ENCODE data around the gene SETD1A.
"Not testable (repeated sequence)": the region's sequence is repeated elsewhere in the genome, so short reads cannot be mapped to it uniquely, and the experiment has no call there.

Gene SETD1A

GRCh38 chr16:30998852-30999761 is 41.6 kb downstream of the SETD1A start:
- DNase-seq (ENCODE audit: low spot score) = no peak

DNA sequence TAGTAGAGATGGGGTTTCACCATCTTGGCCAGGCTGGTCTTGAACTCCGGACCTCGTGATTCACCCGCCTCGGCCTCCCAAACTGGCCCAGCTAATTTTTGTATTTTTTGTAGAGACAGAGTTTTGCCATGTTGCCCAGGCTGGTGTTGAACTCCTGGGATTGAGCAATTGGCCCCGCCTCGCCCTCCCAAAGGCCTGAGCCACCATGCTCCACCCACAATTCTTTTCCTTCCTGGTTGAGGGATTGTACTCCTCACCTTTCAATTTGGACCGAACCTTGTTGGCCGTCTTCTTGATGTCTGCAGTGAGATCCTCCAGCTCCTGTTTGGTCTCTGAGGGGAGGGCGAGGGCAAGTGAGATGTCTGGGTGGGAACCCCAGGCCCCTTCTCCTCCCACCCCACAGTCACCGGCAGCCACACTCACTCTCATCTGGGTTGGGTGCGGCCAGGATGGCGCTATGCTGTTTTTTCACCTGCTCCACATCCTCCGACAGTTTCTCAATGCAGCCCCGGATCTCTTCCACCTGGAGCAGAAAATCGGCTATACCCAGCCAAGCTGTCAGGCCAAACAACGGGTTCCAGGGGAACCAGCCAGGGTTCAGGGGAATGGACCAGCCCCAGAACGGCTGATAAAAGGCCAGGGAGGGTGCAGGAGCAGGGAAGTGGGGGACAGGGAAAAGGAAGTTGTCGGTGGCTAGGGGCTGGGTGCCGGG is 43.3 kb downstream of the SETD1A start:
- DNase-seq (ENCODE audit: low spot score) = no peak

- DNase-seq (ENCODE audit: low spot score) = no peak
Measured at GRCh38 chr16:31001507-31002249, 44.1 kb downstream of the SETD1A start.

DNA sequence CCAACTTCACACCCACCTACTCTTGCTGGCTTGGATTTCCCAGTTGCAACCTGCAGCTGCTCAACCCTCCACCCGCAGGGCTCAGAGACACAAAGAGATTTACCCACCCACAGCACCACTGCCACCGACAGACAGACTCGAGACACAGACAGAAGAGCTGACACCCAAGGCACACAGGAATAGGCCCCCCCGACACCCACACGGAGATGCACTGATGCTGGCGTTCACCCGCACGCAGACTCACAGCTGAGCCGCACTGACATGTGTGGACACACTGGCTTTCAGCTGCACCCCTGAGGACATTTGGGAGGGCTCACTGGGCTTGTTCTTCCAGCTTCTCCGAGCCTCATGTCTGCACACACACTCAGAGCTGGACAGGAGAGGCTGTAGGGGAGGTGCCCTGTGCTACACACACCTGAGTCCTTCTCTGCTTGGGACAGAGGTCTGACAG is 44.7 kb downstream of the SETD1A start:
- no peak for DNase-seq (ENCODE audit: low spot score)

- peak; percentile 69 for DNase-seq (ENCODE audit: low spot score)
Measured at GRCh38 chr16:31002862-31003341, 45.3 kb downstream of the SETD1A start.

GRCh38 chr16:31003744-31004143 is 46.2 kb downstream of the SETD1A start:
- no peak for DNase-seq (ENCODE audit: low spot score)

DNA sequence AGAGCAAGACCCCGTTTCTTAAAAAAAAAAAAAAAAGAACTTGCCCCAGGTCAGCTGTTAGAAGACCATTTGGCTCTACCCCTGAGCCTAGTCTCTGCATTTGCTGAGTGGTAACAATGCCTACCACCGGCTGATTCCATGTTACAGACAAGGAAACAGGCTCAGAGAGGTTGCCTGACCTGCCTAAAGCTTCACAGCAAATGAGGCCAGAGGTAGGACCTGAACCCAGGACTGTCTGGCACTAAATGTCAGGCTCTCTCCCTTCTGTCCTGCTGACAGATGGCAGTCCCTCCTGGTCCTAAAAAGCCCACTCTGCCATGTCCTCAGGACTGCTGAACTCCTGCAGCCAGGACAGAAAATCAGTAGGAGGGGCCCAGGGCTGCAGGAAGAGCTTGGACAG is 47.1 kb downstream of the SETD1A start:
- no peak for DNase-seq (ENCODE audit: low spot score)

DNA sequence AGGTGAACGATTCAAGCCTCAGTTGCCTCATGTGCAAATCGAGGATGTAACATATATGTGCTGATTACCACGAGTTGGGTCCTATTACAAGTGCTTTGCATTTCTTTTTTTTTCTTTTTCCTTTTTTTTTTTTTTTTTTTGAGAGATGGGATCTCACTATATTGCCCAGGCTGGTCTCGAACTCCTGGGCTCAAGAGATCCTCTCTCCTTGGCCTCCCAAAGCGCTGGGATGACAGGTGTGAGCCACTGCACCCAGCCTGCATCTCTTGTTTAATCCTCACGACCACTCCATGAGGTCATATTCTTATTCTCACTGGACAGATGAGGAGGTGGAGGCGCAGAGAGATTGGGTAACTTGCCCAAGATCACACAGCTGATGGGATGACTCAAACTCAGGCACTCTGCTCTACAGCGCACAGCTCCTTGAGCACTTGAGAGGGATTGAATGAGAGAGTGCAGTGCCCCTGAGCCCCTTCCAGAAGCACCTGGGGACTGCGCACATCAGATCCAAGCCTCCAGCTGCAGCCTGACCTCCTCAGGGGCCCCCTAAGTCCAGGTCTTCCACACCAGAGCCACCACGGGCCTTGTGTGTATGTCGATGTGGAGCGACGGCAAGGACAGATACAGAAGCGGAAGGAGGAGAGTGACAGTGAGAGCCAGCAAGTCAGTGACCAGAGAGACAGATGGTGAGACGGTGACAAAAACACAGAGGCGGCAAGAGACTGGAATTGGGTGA is 48.0 kb downstream of the SETD1A start:
- DNase-seq (ENCODE audit: low spot score) = no peak

GRCh38 chr16:31006086-31006385 is 48.5 kb downstream of the SETD1A start:
- no peak for DNase-seq (ENCODE audit: low spot score)

- no peak for DNase-seq (ENCODE audit: low spot score)
Measured at GRCh38 chr16:31006589-31006988, 49.0 kb downstream of the SETD1A start.

- no peak for DNase-seq (ENCODE audit: low spot score)
Measured at GRCh38 chr16:31007684-31008083, 50.1 kb downstream of the SETD1A start.

GRCh38 chr16:31008149-31008548 is 50.6 kb downstream of the SETD1A start:
- DNase-seq (ENCODE audit: low spot score) = no peak

DNA sequence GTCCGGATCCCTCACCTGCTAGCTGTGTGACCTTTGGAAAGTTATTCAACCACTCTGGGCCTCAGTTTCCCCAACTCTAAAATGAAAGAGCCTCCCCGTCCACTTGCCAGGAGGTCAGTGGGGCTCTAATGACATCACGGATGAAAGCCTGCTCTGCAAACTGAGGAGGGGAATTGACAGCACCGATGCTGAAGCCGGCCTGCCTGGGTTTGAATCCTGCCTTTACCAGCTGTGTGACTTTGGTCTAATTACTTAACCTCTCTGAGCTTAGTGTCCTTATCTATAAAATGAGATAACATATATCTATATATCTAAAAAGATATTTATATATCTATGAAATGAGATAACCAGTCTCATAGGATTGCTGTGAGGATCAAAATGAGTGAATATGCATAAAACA is 51.0 kb downstream of the SETD1A start:
- DNase-seq (ENCODE audit: low spot score) = no peak

DNA sequence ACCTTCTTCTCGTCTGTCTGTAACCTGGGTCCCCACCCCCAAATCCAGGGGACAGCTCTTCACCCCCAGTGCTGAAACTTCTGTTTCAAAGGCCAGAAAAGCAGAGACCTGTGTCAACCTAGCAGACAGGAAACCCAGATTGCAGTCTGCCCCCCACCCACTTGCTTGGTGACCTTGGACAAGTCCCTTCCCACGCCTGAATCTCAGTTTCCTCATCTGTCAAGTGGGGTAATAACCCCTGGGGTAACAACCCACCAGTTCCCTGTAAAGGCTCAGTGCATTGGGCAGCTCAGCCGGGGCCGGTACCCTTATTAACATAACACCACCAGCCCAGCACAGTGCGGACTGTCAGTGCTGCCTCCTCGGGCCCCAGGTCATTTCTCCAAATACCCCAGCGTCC is 51.6 kb downstream of the SETD1A start:
- no peak for DNase-seq (ENCODE audit: low spot score)

GRCh38 chr16:31009894-31010584 is 52.5 kb downstream of the SETD1A start:
- DNase-seq (ENCODE audit: low spot score) = no peak

DNA sequence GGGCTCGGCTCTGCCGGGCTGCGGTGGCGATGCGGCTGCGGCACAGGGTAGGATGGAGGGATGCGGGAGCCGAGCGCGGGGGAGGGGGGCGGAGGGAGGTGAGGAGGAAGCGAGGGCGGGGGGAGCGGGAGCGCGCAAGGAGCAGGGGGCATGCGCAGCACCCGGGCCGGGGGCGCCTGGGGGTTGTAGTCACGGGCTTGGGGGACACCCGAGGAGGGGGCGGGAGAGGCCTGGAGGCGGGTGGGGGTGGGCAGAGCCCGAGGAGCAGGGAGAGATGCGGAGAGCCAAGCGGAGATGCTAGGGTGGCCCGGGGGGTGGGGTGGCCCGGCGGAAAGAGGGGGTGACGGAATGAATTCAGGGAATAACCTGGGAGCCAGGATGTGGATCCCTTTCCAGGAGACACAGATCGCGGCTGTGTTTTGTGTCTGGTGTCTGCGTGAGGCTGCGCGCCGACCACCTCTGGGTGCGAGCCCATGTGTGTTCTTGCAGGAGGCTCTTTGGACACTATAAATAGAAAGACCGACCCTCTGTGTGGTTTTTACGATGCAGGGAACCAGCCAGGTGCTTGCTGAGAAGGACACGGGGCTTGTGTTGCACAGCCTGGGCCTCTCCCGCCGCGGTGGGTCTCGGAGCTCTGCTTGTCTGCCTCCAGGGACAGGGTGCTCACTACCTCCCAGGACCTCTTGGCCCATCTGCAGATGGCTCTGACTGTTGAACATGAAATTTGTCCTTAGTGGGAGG is 53.2 kb downstream of the SETD1A start, which contains the start of gene STX1B:
Gene STX1B (minus strand): TSS at position 54 of the 741 bp plus-strand sequence. CDS start 242 bp downstream, outside the sequence.
- peak; percentile 43 for DNase-seq (ENCODE audit: low spot score)

GRCh38 chr16:31011815-31012214 is 54.3 kb downstream of the SETD1A start:
- not testable (repeated sequence) for DNase-seq (ENCODE audit: low spot score)

DNA sequence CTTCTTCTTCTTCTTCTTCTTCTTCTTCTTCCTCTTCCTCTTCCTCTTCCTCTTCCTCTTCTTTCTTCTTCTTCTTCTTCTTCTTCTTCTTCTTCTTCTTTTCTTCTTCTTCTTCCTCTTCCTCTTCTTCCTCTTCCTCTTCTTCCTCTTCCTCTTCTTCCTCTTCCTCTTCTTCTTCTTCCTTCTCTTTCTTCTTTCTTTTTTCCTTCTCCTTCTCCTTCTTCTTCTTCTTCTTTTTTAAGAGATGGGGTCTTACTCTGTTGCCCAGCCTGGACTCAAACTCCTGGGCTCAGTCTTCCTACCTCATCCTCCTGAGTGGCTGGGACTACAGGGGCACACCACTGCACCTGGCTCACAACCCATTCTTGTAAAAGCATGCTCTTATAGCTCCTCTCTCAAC is 55.7 kb downstream of the SETD1A start:
- DNase-seq (ENCODE audit: low spot score) = not testable (repeated sequence)

DNA sequence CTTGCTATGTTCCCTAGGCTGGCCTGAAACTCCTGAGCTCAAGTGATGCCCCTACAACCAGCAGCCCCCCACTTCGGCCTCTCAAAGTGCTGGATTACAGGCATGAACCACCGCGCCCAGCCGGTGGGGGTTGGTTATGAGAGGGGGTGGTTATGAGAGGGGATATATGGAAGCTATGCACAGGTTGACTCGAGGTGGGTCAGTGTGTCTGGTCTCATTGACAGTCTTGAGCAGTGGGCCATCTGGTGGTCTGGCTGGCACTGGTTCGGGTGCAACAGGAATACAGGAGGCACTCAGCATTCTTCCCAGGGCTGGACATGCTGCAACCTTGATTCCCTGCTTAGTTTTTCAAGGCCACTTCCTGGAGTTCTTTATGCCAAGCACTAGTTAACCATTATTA is 58.5 kb downstream of the SETD1A start:
- peak; percentile 26 for DNase-seq (ENCODE audit: low spot score)

- DNase-seq (ENCODE audit: low spot score) = peak; percentile 3
Measured at GRCh38 chr16:31017756-31018155, 60.2 kb downstream of the SETD1A start.
